HL-60/S4 treated with retinoic acid at 250 ng/mL for 4 days and 3 days (cell line): Measurements from ENCODE around the gene TJP1.
"Not testable (repeated sequence)": the region's sequence is repeated elsewhere in the genome, so short reads cannot be mapped to it uniquely, and the experiment has no call there.

Experiments used
- in situ Hi-C: fragments of 300-500 bp; cut with MboI; formaldehyde crosslinking; loops from 2 replicates; pipeline ENCODE4 v1.7.0; 2022; ENCODE audit warnings: low sequenced_read_pairs

The TJP1 gene

GRCh38 chr15:29685156-29686078 lies 136.9 kb downstream of the TJP1 start:
- in situ Hi-C loops: no loop called here

GRCh38 chr15:29682781-29683180 lies 139.5 kb downstream of the TJP1 start:
- in situ Hi-C loops: no loop called here

- in situ Hi-C loops: no loop called here
These were observed 139.9 kb downstream of the TJP1 start for GRCh38 chr15:29682361-29682760.

- in situ Hi-C loops: no loop called here
These were observed 140.3 kb downstream of the TJP1 start for GRCh38 chr15:29681946-29682345.

- in situ Hi-C loops: no loop called here
These were observed 141.0 kb downstream of the TJP1 start for GRCh38 chr15:29681166-29681845.

GRCh38 chr15:29680465-29681165 lies 141.7 kb downstream of the TJP1 start:
- in situ Hi-C loops: no loop called here

GRCh38 chr15:29678504-29679034 lies 143.7 kb downstream of the TJP1 start:
- in situ Hi-C loops: no loop called here

GRCh38 chr15:29677871-29678461 lies 144.3 kb downstream of the TJP1 start:
- in situ Hi-C loops: no loop called here

GRCh38 chr15:29677455-29677854 lies 144.8 kb downstream of the TJP1 start:
- in situ Hi-C loops: no loop called here

GRCh38 chr15:29676961-29677402 lies 145.3 kb downstream of the TJP1 start:
- in situ Hi-C loops: no loop called here

GRCh38 chr15:29676374-29676960 lies 145.8 kb downstream of the TJP1 start:
- in situ Hi-C loops: not testable (repeated sequence)

- in situ Hi-C loops: no loop called here
These were observed 146.4 kb downstream of the TJP1 start for GRCh38 chr15:29675791-29676301.

- in situ Hi-C loops: no loop called here
These were observed 147.4 kb downstream of the TJP1 start for GRCh38 chr15:29674661-29675533.

GRCh38 chr15:29672923-29673809 lies 149.1 kb downstream of the TJP1 start:
- in situ Hi-C loops: no loop called here

- in situ Hi-C loops: no loop called here
These were observed 149.8 kb downstream of the TJP1 start for GRCh38 chr15:29672446-29672845.

GRCh38 chr15:29672046-29672445 lies 150.2 kb downstream of the TJP1 start:
- in situ Hi-C loops: not testable (repeated sequence)

- in situ Hi-C loops: no loop called here
These were observed 151.0 kb downstream of the TJP1 start for GRCh38 chr15:29670998-29671981.
